Bronchial epithelial cell (primary cell): ENCODE data around the gene PRKRA. TPM values are rescaled to one million over a fixed set of nuclear protein-coding genes. Genes with fewer than 3 reads are reported as not detected.
A peak's percentile ranks its signal among the peaks of the same experiment; 100 is the strongest.

Experiments
- DNase-seq: peaks from one replicate; pipeline ENCODE4 v3.0.0-alpha.2; 2010; ENCODE audit warnings: low read depth
- FAIRE-seq: peaks from 2 replicates; lab custom pipeline; 2011; peaks lifted over from hg19 to GRCh38; lab: Jason Lieb, UNC
- H3K27me3 ChIP-seq: 2 replicates; pipeline ENCODE4 v1.5.1; 2011; ENCODE audit warnings: low read length; ENCODE audit not compliant: control insufficient read depth, insufficient read depth
- H3K36me3 ChIP-seq: 2 replicates; pipeline ENCODE4 v1.5.1; 2011; ENCODE audit warnings: low read length; ENCODE audit not compliant: control insufficient read depth, insufficient read depth
- H3K4me3 ChIP-seq: 2 replicates; pipeline ENCODE4 v1.5.1; 2011; ENCODE audit warnings: mild to moderate bottlenecking, low read depth, low read length, control low read depth
- total RNA-seq: library from RNA; depleted of rRNA; stranded (reverse); fragments of >200 nt; gene quantifications from 2 replicates; pipeline ENCODE4 v1.2.1, GENCODE V29; 2014
- TF ChIP-seq, protein P1 (sequence below): IDR thresholded peaks from 2 replicates; pipeline ENCODE4 v1.5.1; 2011; ENCODE audit warnings: mild to moderate bottlenecking, moderate library complexity, low read length, control low read depth, inconsistent platforms; ENCODE audit not compliant: insufficient read depth, severe bottlenecking

The PRKRA gene
- total RNA-seq, 1 donor from 2014 or later, result 45.5 TPM

DNA sequence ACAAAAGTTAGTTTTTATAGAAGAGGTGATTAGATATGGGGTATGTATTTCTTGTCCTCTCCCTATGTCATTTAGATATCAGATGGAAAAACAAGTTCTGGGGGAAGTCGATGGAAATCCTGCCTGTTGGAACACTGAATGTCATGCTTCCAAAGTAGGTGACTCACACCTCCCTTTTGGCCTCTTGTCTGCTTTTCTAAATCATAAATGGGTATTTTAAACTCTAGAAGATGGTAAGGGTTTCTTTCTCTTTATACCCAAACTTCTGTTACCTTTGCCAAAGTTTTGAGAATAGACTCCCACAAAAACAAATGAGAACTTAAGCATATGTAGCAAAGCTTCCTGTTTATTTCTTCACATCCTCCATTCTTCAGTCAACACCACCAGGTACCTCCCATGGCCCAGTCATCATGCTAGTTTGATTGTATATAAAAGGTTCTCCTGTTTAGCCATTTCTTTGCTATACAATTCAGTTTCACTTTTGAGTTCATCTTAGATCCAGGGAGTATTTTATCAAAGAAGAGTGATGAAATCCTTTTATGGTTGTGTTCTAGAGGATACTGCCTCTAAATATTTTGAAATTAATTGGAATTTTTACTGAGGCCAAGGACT lies 63.9 kb downstream of the PRKRA start:
- Histone ChIP-seq H3K36me3 (peaks cover 1% of the 10 kb centered on the region), H3K27me3 (no peaks in the 10 kb centered on the region), H3K4me3 (no peak overlapping the region)
- DNase-seq (peak; percentile 40), FAIRE-seq (no peak)
- TF ChIP-seq, protein P1, sequence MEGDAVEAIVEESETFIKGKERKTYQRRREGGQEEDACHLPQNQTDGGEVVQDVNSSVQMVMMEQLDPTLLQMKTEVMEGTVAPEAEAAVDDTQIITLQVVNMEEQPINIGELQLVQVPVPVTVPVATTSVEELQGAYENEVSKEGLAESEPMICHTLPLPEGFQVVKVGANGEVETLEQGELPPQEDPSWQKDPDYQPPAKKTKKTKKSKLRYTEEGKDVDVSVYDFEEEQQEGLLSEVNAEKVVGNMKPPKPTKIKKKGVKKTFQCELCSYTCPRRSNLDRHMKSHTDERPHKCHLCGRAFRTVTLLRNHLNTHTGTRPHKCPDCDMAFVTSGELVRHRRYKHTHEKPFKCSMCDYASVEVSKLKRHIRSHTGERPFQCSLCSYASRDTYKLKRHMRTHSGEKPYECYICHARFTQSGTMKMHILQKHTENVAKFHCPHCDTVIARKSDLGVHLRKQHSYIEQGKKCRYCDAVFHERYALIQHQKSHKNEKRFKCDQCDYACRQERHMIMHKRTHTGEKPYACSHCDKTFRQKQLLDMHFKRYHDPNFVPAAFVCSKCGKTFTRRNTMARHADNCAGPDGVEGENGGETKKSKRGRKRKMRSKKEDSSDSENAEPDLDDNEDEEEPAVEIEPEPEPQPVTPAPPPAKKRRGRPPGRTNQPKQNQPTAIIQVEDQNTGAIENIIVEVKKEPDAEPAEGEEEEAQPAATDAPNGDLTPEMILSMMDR, result no peak

DNA sequence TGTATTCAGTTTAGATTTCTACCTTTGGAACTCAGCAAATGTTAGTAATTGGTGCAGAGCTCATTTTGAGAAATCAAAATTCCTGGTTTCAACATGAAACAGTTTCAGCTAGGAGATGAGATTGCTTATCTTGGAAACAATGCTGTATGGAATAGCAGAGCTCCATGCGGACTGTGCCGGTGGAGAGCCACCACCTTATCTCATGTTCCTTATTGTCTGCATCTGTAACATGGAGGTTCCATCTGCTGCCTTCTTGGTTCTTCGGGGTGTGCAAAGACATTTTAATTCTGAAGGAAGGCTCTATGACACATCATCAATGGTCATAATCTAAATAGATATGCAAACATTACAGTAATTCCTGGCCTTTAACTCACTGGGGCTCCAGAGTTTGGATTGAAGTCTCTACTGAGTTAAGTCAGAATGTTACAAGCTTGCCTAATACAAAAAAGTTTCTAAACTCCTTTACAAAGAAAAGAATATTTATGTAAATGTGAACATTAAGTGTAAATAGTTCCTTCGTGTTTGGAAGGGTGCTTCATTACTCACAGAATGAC lies 65.3 kb downstream of the PRKRA start:
- FAIRE-seq, result no peak
- peak; percentile 24 for DNase-seq
- peaks cover 1% of the 10 kb centered on the region for H3K36me3 ChIP-seq
- H3K4me3 ChIP-seq, result no peak overlapping the region
- H3K27me3 ChIP-seq, result no peaks in the 10 kb centered on the region
- TF ChIP-seq, protein P1, result no peak

DNA sequence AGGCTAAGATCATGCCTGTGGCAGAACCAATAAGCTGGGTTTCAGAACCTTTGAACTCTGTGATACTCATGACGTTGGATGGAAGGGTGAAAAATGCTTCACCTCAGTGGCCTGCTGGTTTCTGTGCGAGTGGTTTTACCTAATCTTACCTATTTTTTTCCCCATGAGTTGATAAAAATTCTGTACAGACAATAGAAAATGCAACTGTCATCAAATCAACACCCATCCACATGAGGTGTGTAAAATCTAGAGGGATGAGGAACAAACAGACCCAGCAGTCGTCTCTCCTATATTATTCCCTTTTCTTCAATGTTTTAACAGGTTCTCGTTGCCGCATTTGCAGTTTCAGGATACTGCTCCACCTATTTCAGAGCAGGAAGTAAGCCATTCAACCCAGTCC lies 67.3 kb downstream of the PRKRA start:
- Histone ChIP-seq H3K36me3 (peaks cover 1% of the 10 kb centered on the region), H3K4me3 (no peak overlapping the region), H3K27me3 (no peaks in the 10 kb centered on the region)
- DNase-seq (no peak), FAIRE-seq (no peak)
- TF ChIP-seq, protein P1, result no peak

Other genes with a start within 250 kb of the PRKRA start
- 1.2 and 2.4 TPM in 2 replicates for gene PJVK, start 203 bp upstream of the PRKRA start, total RNA-seq
- 0.64 and 1.3 TPM in 2 replicates for gene FKBP7, start 27.4 kb upstream of the PRKRA start, total RNA-seq
- gene PLEKHA3, start 29.3 kb upstream of the PRKRA start, total RNA-seq, result 4.7 and 5.5 TPM in 2 replicates